NCI-H748 (cell line): ENCODE data around the gene ZNF653.
A peak's percentile ranks its signal among the peaks of the same experiment; 100 is the strongest.
"Not testable (repeated sequence)": the region's sequence is repeated elsewhere in the genome, so short reads cannot be mapped to it uniquely, and the experiment has no call there.

Source experiments
- DNase-seq: peaks from one replicate; lab custom pipeline; 2025; ENCODE audit not compliant: unreplicated experiment; lab: John Stamatoyannopoulos, UW

ZNF653 gene

GRCh38 chr19:11457115-11457514 lies 48.5 kb downstream of the ZNF653 start:
- no peak for DNase-seq

GRCh38 chr19:11456659-11457058 lies 49.0 kb downstream of the ZNF653 start:
- no peak for DNase-seq

- not testable (repeated sequence) for DNase-seq
Measured at GRCh38 chr19:11455233-11455554, 50.4 kb downstream of the ZNF653 start.

- no peak for DNase-seq
Measured at GRCh38 chr19:11453468-11454341, 51.9 kb downstream of the ZNF653 start.

- no peak for DNase-seq
Measured at GRCh38 chr19:11452620-11453310, 52.9 kb downstream of the ZNF653 start.

- no peak for DNase-seq
Measured at GRCh38 chr19:11451871-11452619, 53.6 kb downstream of the ZNF653 start.

- no peak for DNase-seq
Measured at GRCh38 chr19:11451327-11451870, 54.2 kb downstream of the ZNF653 start.

- no peak for DNase-seq
Measured at GRCh38 chr19:11450570-11451326, 54.9 kb downstream of the ZNF653 start.

GRCh38 chr19:11448923-11449554 lies 56.6 kb downstream of the ZNF653 start:
- DNase-seq, result no peak

- DNase-seq, result no peak
Measured at GRCh38 chr19:11448410-11448809, 57.2 kb downstream of the ZNF653 start.

GRCh38 chr19:11447347-11448262 lies 58.0 kb downstream of the ZNF653 start:
- no peak for DNase-seq

- DNase-seq, result peak; percentile 15
Measured at GRCh38 chr19:11446652-11447301, 58.9 kb downstream of the ZNF653 start.

GRCh38 chr19:11446271-11446651 lies 59.4 kb downstream of the ZNF653 start:
- DNase-seq, result no peak

- no peak for DNase-seq
Measured at GRCh38 chr19:11445141-11445540, 60.5 kb downstream of the ZNF653 start.

GRCh38 chr19:11444059-11444458 lies 61.6 kb downstream of the ZNF653 start:
- DNase-seq, result no peak

GRCh38 chr19:11437955-11438354 lies 67.7 kb downstream of the ZNF653 start:
- DNase-seq, result no peak

- peak; percentile 37 for DNase-seq
Measured at GRCh38 chr19:11435833-11436313, 69.8 kb downstream of the ZNF653 start.

- DNase-seq, result peak; percentile 99
Measured at GRCh38 chr19:11435057-11435832, 70.4 kb downstream of the ZNF653 start, which contains the start of the genes ODAD3 and PRKCSH. TSS of gene ODAD3 (minus strand) at chr19:11435121. CDS start at chr19:11435016, 105 bp downstream. TSS of gene PRKCSH (plus strand) at chr19:11435635. CDS start at chr19:11436118, 483 bp downstream.
